A673 (cell line): ENCODE results near the gene NRAS.

Source experiments
- EZH2 ChIP-seq: fragments of 200-600 bp; sonication (generic); IDR thresholded peaks from 2 replicates; pipeline ENCODE4 v1.6.1; 2017; ENCODE audit warnings: borderline replicate concordance, low read depth, mild to moderate bottlenecking, mixed read lengths, antibody characterized with exemption, low read length; ENCODE audit not compliant: poor library complexity, severe bottlenecking
- TF ChIP-seq, protein P1 (sequence below): fragments of 300-800, 200-600 bp; sonication (generic); conservative IDR thresholded peaks from 2 replicates; pipeline ENCODE4 v1.5.1; 2017; ENCODE audit warnings: low read depth, mild to moderate bottlenecking, antibody characterized with exemption, low read length, moderate library complexity, mixed read lengths

GRCh38 chr1:114719424-114719787 is 2.8 kb upstream of the NRAS start:
- TF ChIP-seq, protein P1, sequence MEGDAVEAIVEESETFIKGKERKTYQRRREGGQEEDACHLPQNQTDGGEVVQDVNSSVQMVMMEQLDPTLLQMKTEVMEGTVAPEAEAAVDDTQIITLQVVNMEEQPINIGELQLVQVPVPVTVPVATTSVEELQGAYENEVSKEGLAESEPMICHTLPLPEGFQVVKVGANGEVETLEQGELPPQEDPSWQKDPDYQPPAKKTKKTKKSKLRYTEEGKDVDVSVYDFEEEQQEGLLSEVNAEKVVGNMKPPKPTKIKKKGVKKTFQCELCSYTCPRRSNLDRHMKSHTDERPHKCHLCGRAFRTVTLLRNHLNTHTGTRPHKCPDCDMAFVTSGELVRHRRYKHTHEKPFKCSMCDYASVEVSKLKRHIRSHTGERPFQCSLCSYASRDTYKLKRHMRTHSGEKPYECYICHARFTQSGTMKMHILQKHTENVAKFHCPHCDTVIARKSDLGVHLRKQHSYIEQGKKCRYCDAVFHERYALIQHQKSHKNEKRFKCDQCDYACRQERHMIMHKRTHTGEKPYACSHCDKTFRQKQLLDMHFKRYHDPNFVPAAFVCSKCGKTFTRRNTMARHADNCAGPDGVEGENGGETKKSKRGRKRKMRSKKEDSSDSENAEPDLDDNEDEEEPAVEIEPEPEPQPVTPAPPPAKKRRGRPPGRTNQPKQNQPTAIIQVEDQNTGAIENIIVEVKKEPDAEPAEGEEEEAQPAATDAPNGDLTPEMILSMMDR, result no peak
- no peak for TF ChIP-seq EZH2
